Parathyroid adenoma (tissue), 2 donors: Measurements from ENCODE around the gene ABTB1.

Experiments
- H2AFZ ChIP-seq: fragments of 300-600 bp; sonication (generic); one replicate; pipeline ENCODE4 v1.7.0; 2017; ENCODE audit warnings: antibody characterized with exemption, mild to moderate bottlenecking
- H3K27ac ChIP-seq: fragments of 300-600 bp; sonication (generic); one replicate; pipeline ENCODE4 v1.7.0; 2017
- H3K27me3 ChIP-seq: fragments of 300-600 bp; sonication (generic); one replicate; pipeline ENCODE4 v1.7.0; 2017; ENCODE audit warnings: low read length; ENCODE audit not compliant: control insufficient read depth, insufficient read depth
- H3K36me3 ChIP-seq: fragments of 300-600 bp; sonication (generic); one replicate; pipeline ENCODE4 v1.7.0; 2017; ENCODE audit warnings: low read length; ENCODE audit not compliant: control insufficient read depth, insufficient read depth
- H3K4me1 ChIP-seq: fragments of 300-600 bp; sonication (generic); one replicate; pipeline ENCODE4 v1.7.0; 2017; ENCODE audit warnings: control low read depth
- H3K4me2 ChIP-seq: fragments of 300-600 bp; sonication (generic); one replicate; pipeline ENCODE4 v1.7.0; 2017; ENCODE audit warnings: low read length
- H3K4me3 ChIP-seq: fragments of 300-600 bp; sonication (generic); one replicate; pipeline ENCODE4 v1.7.0; 2017; ENCODE audit warnings: low read depth, low read length
- H3K79me2 ChIP-seq: fragments of 300-600 bp; sonication (generic); one replicate; pipeline ENCODE4 v1.7.0; 2017; ENCODE audit warnings: control low read depth
- H3K9ac ChIP-seq: fragments of 300-600 bp; sonication (generic); one replicate; pipeline ENCODE4 v1.7.0; 2017; ENCODE audit warnings: mild to moderate bottlenecking
- H3K9me3 ChIP-seq: fragments of 300-600 bp; sonication (generic); one replicate; pipeline ENCODE4 v1.7.0; 2017; ENCODE audit warnings: low read length; ENCODE audit not compliant: control insufficient read depth
- TF ChIP-seq, protein P1 (sequence below): fragments of 300-600 bp; sonication (generic); IDR thresholded peaks from one replicate; pipeline ENCODE4 v1.7.0; 2017; ENCODE audit warnings: antibody characterized with exemption, mild to moderate bottlenecking
- donor health status: primary hyperparathyroidism.

The ABTB1 gene

DNA sequence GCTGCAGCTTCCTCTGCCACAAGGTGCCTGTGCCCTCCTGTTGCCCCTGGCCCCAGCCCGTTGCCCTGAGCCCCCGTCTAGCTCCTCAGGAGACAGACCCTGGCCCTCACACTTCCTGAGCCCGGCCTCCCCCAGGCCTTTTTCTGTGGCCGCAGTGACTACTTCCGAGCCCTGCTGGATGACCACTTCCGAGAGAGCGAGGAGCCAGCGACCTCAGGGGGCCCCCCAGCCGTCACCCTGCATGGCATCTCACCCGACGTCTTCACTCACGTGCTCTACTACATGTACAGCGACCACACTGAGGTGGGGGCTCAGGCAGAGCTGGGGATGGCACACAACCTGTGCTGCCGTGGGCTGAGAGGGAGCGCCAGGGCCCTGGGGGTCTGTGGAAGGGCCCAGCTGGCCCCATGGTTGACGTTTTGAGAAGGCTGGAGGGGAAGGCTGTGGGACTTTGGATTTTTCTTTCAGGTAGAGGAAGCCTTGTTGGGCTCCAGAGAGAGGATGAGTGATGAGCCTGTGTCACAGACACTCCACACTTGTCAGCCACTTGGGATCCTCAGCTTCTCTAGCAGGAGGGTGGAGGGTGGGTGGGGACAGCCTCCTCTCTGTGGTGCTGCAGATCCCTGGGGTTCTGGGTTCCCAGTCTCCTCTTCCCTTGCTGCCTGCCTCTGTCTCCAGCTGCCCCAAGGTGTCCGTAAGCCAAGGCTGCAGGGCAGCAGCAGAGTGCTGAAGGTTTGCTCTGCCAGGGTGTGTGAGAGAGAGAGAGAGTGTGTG, 5.0 kb downstream of the ABTB1 start:
- Histone ChIP-seq H3K9ac (no peak overlapping the region), H3K27ac (no peak overlapping the region), H3K27me3 (no peaks in the 10 kb centered on the region), H3K9me3 (no peaks in the 10 kb centered on the region), H3K79me2 (no peaks in the 10 kb centered on the region), H3K4me2 (no peak overlapping the region), H3K36me3 (no peaks in the 10 kb centered on the region), H3K4me3 (no peak overlapping the region), H2AFZ (no peak overlapping the region), H3K4me1 (no peaks in the 10 kb centered on the region)
- TF ChIP-seq, protein P1, sequence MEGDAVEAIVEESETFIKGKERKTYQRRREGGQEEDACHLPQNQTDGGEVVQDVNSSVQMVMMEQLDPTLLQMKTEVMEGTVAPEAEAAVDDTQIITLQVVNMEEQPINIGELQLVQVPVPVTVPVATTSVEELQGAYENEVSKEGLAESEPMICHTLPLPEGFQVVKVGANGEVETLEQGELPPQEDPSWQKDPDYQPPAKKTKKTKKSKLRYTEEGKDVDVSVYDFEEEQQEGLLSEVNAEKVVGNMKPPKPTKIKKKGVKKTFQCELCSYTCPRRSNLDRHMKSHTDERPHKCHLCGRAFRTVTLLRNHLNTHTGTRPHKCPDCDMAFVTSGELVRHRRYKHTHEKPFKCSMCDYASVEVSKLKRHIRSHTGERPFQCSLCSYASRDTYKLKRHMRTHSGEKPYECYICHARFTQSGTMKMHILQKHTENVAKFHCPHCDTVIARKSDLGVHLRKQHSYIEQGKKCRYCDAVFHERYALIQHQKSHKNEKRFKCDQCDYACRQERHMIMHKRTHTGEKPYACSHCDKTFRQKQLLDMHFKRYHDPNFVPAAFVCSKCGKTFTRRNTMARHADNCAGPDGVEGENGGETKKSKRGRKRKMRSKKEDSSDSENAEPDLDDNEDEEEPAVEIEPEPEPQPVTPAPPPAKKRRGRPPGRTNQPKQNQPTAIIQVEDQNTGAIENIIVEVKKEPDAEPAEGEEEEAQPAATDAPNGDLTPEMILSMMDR, result no peak

DNA sequence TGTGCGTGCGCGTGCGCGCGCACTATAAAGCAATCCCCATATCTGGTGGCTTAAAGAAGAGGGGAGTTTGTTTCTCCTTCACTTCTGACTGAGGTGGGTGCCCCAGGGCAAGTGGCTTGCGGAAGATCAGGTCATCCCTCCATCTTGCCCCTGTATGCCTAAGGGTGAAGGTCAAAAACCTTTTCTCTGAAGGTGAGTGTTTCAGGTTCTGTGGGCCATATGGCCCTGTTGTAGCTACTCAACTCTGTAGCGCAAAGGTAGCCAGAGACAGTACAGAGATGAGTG, 5.5 kb downstream of the ABTB1 start:
- TF ChIP-seq, protein P1, result no peak
- no peak overlapping the region for H3K4me2 ChIP-seq
- no peaks in the 10 kb centered on the region for H3K36me3 ChIP-seq
- H3K79me2 ChIP-seq, result no peaks in the 10 kb centered on the region
- H2AFZ ChIP-seq, result no peak overlapping the region
- H3K9me3 ChIP-seq, result no peaks in the 10 kb centered on the region
- no peaks in the 10 kb centered on the region for H3K27me3 ChIP-seq
- H3K4me3 ChIP-seq, result no peak overlapping the region
- no peak overlapping the region for H3K9ac ChIP-seq
- H3K4me1 ChIP-seq, result no peaks in the 10 kb centered on the region
- no peak overlapping the region for H3K27ac ChIP-seq

DNA sequence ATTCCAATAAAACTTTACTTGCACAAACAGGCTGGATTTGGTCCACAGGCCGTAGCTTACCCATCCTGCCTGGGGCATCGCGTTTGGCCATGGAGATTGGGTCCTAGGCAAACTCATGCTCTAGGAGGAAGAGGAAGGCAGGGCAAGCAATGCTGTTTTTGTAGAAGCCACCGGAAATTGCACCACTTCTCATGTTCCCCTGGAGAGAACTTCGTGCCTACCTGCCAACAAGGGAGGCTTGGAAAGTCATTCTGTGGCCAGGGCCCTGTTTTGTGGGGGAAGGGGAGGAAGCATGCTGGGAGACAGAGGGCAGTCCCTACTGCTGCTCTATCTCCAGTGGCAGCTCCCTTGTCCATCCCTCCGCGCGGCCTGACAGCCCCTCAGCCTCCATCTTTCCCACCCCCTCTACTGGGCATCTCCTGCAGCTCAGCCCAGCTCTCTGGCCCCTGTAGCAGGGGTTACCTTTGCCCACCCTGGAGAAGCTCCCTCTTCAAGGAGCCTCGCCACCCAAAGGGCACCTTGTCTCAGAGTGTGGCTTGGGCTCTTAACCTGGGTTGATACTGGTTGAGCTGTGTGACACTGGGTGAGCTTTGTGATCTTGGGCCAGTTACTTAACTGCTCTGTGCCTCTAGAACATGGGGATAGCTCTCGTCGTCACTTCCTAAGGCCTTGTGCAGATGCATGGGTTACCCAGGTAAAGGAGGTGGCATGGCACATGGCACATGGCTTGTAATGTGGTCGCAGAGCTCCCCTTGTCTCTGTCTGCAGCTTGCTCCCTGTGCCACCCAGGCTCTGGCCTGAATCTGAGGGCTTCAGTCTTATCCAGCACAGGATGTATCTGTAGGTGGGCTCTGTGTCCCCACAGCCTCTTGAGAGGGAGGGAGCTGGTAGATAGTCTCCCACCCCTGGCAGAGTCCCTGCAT, 6.1 kb downstream of the ABTB1 start:
- H3K4me2 ChIP-seq, result no peak overlapping the region
- H3K9me3 ChIP-seq, result no peaks in the 10 kb centered on the region
- H3K27me3 ChIP-seq, result no peaks in the 10 kb centered on the region
- H3K9ac ChIP-seq, result no peak overlapping the region
- H3K27ac ChIP-seq, result no peak overlapping the region
- H3K4me1 ChIP-seq, result no peaks in the 10 kb centered on the region
- H3K36me3 ChIP-seq, result no peaks in the 10 kb centered on the region
- no peak overlapping the region for H3K4me3 ChIP-seq
- no peaks in the 10 kb centered on the region for H3K79me2 ChIP-seq
- TF ChIP-seq, protein P1, result no peak
- no peak overlapping the region for H2AFZ ChIP-seq

DNA sequence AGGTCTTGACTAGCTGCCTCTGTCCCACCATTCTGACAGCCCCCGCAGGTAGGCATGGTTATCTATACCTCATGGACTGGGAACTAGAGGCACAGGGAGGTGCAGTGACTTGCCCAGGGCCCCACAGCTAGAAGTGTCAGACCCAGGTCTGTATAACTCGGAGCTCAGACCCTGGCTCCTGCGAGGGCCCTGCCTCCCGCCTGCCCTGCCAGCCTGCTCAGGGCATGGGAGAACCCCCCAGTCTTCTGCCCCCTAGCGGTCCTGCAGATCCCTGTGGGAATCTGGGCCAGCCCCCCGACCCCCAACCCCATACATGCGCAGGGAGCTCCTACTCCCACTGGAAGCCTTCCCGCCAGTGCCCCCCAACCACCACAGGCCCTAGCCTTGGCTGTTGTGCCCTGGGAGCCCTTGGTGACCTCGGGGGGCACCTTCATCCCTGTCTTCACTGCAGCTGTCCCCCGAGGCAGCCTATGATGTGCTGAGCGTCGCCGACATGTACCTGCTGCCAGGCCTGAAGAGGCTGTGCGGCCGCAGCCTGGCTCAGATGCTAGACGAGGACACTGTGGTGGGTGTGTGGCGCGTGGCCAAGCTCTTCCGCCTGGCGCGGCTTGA, 6.9 kb downstream of the ABTB1 start:
- Histone ChIP-seq H3K79me2 (no peaks in the 10 kb centered on the region), H3K9me3 (no peaks in the 10 kb centered on the region), H3K36me3 (no peaks in the 10 kb centered on the region), H3K4me3 (no peak overlapping the region), H3K4me1 (no peaks in the 10 kb centered on the region), H3K27me3 (no peaks in the 10 kb centered on the region), H3K9ac (no peak overlapping the region), H2AFZ (no peak overlapping the region), H3K27ac (no peak overlapping the region), H3K4me2 (no peak overlapping the region)
- TF ChIP-seq, protein P1, result no peak
